Ovary (tissue), 3 donors: ENCODE measurements around the gene GALNT10.

ENCODE experiments used
- CTCF ChIP-seq, 3 donors: fragments of 450-650 bp in 2 of 3; fragments of 200-600 bp in 1 of 3; IDR thresholded peaks; one replicate each; pipeline versions ENCODE4 v1.5.1 to v1.8.0; 2016 to 2022; ENCODE audit warnings: antibody characterized with exemption in 3 of 3, mild to moderate bottlenecking in 1 of 3
- EP300 ChIP-seq: sonication (generic); formaldehyde crosslinking; IDR thresholded peaks from one replicate; pipeline ENCODE4 v1.6.1; 2017; ENCODE audit warnings: antibody characterized with exemption
- POLR2A ChIP-seq: fragments of 450-650 bp; IDR thresholded peaks from one replicate; pipeline ENCODE4 v1.6.1; 2017; ENCODE audit warnings: antibody characterized with exemption, mild to moderate bottlenecking, moderate library complexity
- donor health status: DM: no; HTN: no; CAD: no.

DNA sequence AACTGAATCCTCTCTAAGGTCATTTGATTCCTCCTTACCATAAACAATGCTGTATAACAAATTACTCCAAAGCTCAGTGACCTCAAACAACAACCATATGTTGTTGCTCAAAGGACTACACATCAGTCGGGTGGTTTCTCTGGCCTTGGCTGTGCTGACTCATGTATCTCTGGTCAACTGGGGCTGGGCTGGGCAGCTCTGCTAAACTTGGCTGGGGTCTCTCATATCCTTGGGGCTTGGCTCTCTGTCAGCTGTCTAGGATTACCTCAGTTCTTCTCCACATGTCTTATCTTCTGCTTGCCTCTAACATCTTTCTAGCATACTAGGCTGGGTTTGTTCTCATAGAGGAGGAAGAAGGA lies 86.4 kb downstream of the GALNT10 start:
- TF ChIP-seq CTCF (IDR thresholded peaks at IDR 0.05) = no peak
- TF ChIP-seq POLR2A = no peak
- TF ChIP-seq EP300 = no peak
